Astrocyte of the spinal cord (primary cell): ENCODE measurements around the gene RYR3.

Source experiments
- DNase-seq: peaks from one replicate; pipeline ENCODE4 v3.0.0; 2011; ENCODE audit warnings: low read depth, low spot score
- H3K4me3 ChIP-seq: 2 replicates; pipeline ENCODE4 v1.5.1; 2011; ENCODE audit warnings: low read depth, mild to moderate bottlenecking, low read length, moderate library complexity
- in situ Hi-C: cut with HindIII; loops from 2 replicates; pipeline ENCODE4 v1.10.0; 2017; ENCODE audit warnings: low sequenced_read_pairs
- TF ChIP-seq, protein P1 (sequence below): IDR thresholded peaks from 2 replicates; pipeline ENCODE4 v1.5.1; 2012; ENCODE audit warnings: low read depth, mild to moderate bottlenecking, low read length, inconsistent platforms

The RYR3 gene

GRCh38 chr15:33492434-33493052 is 181.8 kb downstream of the RYR3 start:
- no peak overlapping the region for H3K4me3 ChIP-seq
- in situ Hi-C loops = no loop called here
- TF ChIP-seq, protein P1, sequence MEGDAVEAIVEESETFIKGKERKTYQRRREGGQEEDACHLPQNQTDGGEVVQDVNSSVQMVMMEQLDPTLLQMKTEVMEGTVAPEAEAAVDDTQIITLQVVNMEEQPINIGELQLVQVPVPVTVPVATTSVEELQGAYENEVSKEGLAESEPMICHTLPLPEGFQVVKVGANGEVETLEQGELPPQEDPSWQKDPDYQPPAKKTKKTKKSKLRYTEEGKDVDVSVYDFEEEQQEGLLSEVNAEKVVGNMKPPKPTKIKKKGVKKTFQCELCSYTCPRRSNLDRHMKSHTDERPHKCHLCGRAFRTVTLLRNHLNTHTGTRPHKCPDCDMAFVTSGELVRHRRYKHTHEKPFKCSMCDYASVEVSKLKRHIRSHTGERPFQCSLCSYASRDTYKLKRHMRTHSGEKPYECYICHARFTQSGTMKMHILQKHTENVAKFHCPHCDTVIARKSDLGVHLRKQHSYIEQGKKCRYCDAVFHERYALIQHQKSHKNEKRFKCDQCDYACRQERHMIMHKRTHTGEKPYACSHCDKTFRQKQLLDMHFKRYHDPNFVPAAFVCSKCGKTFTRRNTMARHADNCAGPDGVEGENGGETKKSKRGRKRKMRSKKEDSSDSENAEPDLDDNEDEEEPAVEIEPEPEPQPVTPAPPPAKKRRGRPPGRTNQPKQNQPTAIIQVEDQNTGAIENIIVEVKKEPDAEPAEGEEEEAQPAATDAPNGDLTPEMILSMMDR = no peak
- no peak for DNase-seq

DNA sequence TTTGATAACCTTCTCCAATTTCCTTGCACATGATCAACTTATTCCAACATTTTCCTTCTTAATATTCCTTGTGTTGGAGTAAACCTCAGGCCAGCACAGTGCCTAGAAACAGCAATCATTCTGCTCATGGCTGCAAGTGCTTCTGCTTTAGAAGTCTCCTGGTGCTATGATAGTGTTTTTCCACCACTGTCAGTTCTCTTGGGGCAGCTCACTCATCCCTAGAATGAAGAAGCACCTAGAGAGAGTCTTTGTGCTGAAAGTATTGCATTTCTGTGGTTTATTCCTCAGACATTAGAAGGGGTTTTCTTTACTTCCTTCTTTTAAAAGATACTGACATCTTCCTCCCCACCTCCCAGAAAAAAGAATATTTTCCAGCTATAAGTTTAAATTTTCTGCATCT is 183.5 kb downstream of the RYR3 start:
- TF ChIP-seq, protein P1 = no peak
- H3K4me3 ChIP-seq = no peak overlapping the region
- in situ Hi-C loops = no loop called here
- no peak for DNase-seq

DNA sequence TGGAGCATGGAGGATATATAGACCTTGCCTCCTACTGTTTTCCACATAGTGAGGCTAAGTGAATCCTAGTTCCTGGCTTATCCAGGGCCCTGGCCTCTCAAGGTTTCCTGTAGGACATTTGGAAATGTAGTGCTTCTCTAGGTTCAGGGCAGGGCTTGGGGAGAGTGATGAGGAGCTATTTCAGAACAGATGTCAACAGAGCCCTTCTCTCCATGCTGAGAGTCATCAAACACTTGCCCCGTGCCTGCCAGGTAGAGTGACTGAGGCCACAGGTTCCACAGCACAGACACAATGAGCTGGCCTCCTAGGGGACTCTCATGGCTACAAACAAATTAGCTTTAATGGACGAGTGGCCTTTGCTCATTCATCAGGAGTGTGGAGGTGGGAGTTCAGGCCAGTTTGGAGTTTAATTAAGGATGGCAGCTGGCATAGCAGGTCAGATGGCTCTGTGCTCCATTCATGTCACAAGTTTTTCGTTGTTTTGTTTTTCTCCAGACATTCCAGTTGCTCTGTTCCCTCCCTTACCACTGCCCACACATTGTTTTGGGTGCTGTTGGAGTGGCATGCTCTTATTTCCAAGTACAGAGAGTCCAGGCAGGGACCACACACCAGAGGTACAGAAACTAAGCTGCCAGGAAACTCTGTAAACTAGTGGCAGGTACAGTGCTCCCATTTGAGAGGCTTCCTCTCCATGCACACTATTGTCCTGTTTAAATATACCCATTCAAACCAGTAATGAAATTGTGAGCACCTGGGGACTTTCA is 189.8 kb downstream of the RYR3 start:
- TF ChIP-seq, protein P1 = no peak
- H3K4me3 ChIP-seq = no peak overlapping the region
- no peak for DNase-seq
- in situ Hi-C loops = no loop called here

- no peak overlapping the region for H3K4me3 ChIP-seq
- TF ChIP-seq, protein P1 = no peak
- in situ Hi-C loops = no loop called here
- DNase-seq = no peak
These were observed 192.9 kb downstream of the RYR3 start for GRCh38 chr15:33503681-33504080.

- no peak overlapping the region for H3K4me3 ChIP-seq
- no peak for DNase-seq
- in situ Hi-C loops = no loop called here
- TF ChIP-seq, protein P1 = no peak
These were observed 196.1 kb downstream of the RYR3 start for GRCh38 chr15:33506781-33507296.

DNA sequence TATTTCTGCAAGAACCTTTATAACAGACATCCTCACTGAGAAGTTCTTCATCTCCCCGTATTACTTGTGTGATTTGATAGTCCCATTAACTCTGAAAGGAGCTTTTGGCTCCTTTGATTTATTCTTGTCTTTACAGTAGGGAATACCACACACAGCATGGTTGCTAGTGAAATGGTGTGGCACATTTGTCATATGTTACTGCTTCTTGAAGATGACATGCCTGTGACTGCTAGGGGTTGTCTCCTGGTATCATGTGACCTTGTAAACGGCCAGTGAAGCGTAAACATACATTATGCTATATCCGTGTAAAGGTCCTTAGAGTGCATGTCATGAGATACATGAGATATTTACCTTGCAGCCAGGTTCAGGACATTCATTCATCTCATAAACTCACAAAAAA is 197.9 kb downstream of the RYR3 start:
- in situ Hi-C loops = no loop called here
- no peak for DNase-seq
- TF ChIP-seq, protein P1 = no peak
- H3K4me3 ChIP-seq = no peak overlapping the region
